KOPT-K1 (cell line): Measurements from ENCODE around the gene FBXO42.
"Not testable (repeated sequence)": the region's sequence is repeated elsewhere in the genome, so short reads cannot be mapped to it uniquely, and the experiment has no call there.

Source experiments
- H3K27ac ChIP-seq: fragments of 200-600 bp; sonication (generic); 2 replicates; pipeline ENCODE4 v1.5.1; 2016; ENCODE audit warnings: antibody characterized with exemption, mild to moderate bottlenecking, low read depth, low read length; ENCODE audit not compliant: poor library complexity, severe bottlenecking
- H3K36me3 ChIP-seq: fragments of 200-600 bp; sonication (generic); 2 replicates; pipeline ENCODE4 v1.5.1; 2017; ENCODE audit warnings: antibody characterized with exemption, mild to moderate bottlenecking, low read length, moderate library complexity; ENCODE audit not compliant: insufficient read depth
- H3K9me3 ChIP-seq: fragments of 200-600 bp; sonication (generic); 2 replicates; pipeline ENCODE4 v1.5.1; 2017; ENCODE audit warnings: antibody characterized with exemption, low read length, mild to moderate bottlenecking; ENCODE audit not compliant: insufficient read depth, poor library complexity, severe bottlenecking

Gene FBXO42

DNA sequence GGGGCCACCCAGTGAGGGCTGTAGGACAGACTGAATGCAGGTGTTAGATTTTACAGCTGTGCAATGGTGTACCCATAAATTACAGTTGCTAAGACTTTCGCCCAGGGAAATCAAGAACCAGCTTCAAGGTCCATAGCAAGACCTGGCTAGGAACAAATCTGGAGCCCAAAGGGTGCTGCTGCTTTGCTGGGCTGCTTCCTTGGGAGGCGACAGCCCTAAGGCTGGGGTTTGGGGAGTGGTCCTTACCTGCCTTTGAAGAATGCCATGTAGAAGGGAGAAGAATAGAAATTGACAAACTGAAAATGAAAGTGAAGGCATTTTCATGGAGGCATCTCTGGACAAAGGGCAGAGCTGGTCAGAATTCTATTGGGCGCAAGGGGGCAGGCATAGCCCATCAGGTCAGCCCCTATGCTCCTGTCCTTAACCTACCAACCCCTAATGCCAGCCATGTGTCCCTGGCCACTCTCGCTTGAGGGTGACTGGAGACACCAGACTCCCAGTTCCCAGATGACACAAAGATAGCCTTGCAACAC lies 132.2 kb downstream of the FBXO42 start:
- Histone ChIP-seq H3K27ac (no peak overlapping the region), H3K36me3 (no peaks in the 10 kb centered on the region), H3K9me3 (no peaks in the 10 kb centered on the region)

DNA sequence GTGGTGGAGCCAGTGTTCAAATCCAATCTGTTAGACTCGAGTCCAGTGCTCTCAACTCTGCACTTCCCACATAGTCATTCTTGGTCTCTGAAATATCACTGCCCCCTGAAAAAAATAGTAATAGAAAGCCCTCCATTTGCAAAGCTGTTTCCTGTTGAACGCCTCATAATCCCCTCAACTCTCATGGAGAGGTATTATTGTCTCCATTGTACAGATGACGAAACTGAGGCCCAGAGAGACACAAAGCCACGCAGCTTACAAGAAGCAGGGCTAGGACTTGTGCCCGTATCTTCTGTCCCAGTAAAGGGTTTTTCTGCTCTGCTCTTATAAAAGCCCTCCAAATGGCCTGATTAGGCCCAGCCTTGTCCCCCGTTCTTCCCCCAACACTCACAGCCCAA lies 133.6 kb downstream of the FBXO42 start:
- Histone ChIP-seq H3K36me3 (no peaks in the 10 kb centered on the region), H3K9me3 (no peaks in the 10 kb centered on the region), H3K27ac (no peak overlapping the region)

DNA sequence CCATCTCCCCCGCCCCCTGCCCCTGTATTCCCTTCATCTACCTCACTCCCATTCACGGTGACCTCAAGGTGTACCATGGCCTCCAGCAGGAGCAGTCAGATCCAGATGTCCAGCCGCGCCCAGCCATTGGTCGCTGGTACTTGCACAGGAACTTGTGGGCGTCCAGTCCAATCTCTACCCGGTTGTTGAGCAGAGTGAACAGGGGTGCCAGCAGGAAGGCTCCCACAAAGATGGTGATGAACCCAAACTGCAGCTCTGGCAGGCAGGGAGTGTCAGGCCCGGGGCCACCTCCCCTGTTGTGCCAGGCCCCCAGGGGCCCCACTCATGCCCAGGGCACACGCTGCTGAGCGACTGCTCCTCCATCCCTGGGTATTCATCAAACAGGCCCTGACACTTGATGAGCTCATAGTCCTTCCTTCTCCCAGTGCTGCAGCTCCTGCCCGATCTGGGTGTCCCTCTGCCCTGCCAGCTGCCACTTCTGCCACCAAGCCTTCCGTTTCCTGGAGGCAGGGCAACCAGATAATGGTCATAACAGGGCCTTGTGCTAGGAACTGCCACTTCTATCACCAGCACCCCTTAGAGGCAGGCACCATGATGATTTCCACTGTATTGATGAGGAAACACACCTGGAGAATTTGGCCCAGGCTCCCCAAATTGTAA lies 134.1 kb downstream of the FBXO42 start:
- H3K9me3 ChIP-seq, result no peaks in the 10 kb centered on the region
- no peaks in the 10 kb centered on the region for H3K36me3 ChIP-seq
- no peak overlapping the region for H3K27ac ChIP-seq

DNA sequence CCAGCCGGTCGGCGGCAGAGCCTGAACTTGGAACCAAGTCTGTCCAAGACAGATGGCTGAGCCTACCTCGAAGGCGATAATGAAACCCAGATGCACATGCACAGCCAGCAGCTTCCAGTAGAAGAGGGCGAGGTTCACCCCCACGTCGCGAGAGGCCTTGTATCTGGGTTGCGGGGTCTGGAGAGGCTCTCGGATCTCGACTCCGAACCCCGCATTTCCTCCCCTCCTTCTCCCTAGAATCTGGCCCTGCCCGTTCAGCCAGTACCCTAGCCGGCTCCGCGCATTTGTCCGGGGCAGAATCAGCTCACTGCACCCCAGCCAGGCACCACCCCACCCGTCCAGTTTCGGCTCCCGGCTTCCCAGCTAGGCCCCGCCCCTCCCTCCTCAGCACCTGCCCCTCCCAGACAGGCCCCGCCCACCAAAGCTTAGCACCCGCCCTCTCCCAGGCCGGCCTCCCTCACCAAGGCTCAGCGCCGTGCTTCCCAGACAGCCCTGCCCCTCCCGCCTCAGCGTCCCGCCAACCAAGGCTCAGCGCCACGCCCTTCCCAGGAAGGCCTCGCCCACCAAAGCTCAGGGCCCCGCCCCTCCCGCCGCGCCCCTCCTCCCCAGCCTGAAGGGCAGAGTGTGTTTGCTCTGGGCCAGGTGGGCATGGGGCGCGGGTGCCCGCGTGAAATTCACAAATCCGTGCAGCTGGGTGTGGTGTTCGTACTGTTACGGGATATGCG lies 135.1 kb downstream of the FBXO42 start:
- Histone ChIP-seq H3K27ac (no peak overlapping the region), H3K36me3 (no peaks in the 10 kb centered on the region), H3K9me3 (no peaks in the 10 kb centered on the region)

DNA sequence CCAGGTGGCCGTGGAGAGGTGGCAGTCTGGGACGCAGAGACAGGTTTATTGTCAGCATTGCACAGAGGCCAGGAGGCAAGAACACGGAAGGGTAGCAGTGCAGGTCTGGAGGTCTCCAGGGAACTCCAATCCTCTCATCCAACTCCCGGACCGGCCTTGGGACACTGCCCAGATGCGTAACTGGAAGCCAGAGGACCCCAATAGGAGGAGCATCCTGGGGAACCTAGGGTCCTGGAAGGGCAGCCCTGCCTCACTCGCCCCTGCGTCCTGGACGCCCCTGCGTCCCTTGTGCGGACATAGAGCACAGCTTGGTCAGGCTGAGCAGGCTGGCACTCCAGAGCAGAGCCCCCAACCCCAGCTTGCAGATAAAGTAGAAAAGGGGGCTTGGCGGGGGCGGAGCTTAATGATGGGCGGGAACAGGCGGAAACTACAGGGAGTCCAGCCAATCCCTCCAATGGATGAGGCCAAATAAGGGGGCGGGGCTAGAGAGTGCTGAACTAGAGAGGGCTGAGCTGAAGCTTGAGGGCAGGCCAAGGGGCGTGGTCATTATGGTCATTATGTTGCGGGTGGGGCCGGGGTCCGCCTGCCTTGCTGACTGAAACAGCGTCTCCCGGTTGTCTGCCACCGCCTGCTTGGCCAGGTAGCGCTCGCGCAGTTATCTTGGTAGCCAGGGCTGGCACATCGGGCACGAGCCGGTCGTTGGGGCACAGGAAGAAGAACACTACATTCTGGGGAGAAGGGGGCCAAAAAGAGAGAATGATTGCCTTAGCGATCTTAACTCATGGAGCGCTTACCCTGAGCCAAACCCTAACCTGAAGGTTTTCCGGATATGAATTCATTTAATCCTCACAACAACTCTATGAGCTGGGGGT lies 136.2 kb downstream of the FBXO42 start:
- Histone ChIP-seq H3K27ac (no peak overlapping the region), H3K36me3 (no peaks in the 10 kb centered on the region), H3K9me3 (no peaks in the 10 kb centered on the region)

DNA sequence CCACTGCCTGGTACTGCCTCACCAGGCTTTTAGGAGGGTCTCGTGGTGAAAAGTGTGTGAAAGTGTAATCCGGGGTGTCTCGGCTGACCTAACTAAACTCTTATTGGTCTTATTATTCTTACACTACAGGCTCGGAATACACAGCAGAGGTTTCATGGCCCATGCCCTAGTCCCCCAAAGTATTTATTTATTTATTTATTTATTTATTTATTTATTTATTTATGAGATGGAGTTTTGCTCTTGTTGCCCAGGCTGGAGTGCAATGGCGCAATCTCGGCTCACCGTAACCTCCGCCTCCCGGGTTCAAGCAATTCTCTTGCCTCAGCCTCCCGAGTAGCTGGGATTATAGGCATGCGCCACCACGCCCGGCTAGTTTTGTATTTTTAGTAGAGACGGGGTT lies 137.0 kb downstream of the FBXO42 start:
- not testable (repeated sequence) for H3K9me3 ChIP-seq, H3K36me3 ChIP-seq, H3K27ac ChIP-seq

DNA sequence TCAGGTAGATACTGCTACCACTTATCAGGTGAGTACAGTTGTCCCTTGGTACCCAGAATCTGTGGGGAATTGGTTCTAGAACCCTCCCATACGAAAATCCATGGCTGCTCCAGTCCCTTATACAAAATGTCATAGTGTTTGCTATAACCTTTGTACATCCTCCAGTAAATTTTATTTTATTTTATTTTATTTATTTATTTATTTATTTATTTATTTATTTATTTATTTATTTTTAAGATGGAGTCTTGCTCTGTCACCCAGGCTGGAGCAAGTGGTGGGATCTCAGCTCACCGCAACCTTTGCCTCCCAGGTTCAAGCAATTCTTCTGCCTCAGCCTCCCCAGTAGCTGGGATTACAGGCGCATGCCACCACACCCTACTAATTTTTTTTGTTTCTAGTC lies 138.7 kb downstream of the FBXO42 start:
- H3K36me3 ChIP-seq, H3K9me3 ChIP-seq, H3K27ac ChIP-seq: not testable (repeated sequence)

DNA sequence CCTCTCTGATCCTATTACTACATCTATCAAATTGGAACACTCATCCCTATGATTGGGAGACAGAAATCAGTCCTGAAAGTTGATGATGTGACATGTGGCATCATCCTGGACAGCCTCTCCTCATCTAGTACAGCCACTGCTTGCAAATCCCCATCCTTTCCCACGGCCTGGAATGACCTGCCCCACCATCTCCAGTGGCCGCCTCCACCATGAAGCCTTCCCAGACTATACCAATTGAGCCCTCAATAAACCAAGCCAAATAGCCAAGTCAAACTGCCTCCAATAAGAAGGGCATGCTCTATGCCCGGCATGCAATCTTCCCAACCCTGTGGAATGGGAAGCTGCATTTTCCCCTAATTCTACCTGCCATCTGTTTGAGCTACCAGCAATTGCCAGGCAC lies 139.3 kb downstream of the FBXO42 start:
- Histone ChIP-seq H3K9me3 (no peaks in the 10 kb centered on the region), H3K27ac (no peak overlapping the region), H3K36me3 (no peaks in the 10 kb centered on the region)

DNA sequence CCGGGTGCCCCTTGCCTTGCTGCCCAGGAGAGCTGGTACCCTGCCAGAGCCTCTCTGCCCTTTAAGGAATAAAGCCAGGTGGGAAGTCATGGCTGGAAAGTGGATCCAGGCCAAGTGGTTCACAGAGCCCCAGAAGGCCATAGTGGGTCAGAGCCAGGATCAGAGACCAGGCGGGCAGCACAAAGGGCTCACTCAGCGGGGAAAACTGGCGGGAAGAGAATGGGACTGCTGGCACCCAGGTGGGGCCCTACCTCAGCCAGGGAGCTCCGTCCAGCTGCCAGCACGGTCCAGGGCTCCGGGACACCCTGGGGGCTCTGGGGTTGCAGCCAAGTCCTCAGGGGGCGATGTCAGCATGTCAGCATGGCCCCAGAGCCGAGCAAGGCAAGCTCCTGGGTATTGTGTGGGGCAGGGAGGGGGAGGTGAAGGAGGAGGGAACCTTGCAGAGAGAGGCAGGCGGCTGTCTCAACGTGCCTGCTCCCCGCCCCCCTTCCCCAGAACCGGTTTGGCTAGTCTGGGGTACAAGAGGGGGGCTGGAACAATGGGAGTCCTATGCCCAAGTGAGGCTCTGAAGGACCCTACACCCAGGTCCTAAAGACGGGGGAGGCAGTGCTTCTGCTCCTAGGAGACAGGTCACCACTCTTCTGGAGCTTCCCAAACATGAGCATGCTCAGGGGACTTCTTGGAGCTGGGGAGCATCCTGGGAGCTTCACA lies 139.9 kb downstream of the FBXO42 start, which contains the start of gene ARHGEF19:
TSS of gene ARHGEF19 (minus strand) at position 402 of the 711 bp plus-strand sequence. CDS start 3,598 bp downstream, outside the sequence.
- no peak within 1 kb of the TSS for H3K27ac ChIP-seq
- no peaks in the 10 kb centered on the region for H3K36me3 ChIP-seq

DNA sequence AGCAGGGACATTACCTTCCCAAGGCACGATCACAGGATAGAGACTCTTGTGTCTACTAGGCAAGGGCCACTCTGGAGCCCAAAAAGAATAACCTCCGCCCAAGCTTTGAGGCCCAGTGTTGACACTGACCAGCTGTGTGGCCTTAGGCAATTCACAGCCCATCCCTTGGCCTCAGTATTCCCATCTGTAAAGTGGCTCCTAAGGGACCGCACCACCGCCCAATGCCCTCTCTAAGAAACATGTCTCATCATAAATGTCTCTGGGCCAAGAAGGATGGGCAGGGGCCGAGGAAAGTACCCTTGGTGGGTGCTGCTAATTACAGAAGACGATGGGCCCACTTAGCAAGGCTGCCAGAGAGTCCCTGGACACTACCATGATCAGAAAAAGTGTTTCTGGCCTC lies 140.5 kb downstream of the FBXO42 start:
- Histone ChIP-seq H3K36me3 (no peaks in the 10 kb centered on the region), H3K27ac (no peak overlapping the region), H3K9me3 (no peaks in the 10 kb centered on the region)

More for the DNA sequence above, 139.9 kb downstream of the FBXO42 start, which contains the start of gene ARHGEF19:
- no peaks in the 10 kb centered on the region for H3K9me3 ChIP-seq

DNA sequence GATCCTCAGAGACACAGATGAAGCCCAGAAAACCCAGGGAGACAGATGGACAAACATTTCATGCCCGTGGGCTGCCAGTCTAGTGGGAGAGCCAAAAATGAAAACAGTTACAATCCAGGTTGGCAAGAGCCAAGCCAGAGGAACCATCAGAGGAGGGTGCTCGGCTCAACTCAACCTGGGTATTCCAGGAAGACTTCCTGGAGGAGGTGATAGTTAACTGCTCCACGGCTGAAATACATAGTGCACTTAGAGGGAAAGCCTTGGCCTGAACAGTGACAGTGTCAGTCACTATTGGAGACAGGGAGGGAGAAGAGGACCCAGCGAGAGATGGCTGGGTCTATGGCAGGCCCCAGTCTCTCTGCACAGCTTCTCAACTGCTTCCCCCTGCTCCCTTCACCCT lies 141.7 kb downstream of the FBXO42 start:
- Histone ChIP-seq H3K36me3 (no peaks in the 10 kb centered on the region), H3K27ac (no peak overlapping the region), H3K9me3 (no peaks in the 10 kb centered on the region)

DNA sequence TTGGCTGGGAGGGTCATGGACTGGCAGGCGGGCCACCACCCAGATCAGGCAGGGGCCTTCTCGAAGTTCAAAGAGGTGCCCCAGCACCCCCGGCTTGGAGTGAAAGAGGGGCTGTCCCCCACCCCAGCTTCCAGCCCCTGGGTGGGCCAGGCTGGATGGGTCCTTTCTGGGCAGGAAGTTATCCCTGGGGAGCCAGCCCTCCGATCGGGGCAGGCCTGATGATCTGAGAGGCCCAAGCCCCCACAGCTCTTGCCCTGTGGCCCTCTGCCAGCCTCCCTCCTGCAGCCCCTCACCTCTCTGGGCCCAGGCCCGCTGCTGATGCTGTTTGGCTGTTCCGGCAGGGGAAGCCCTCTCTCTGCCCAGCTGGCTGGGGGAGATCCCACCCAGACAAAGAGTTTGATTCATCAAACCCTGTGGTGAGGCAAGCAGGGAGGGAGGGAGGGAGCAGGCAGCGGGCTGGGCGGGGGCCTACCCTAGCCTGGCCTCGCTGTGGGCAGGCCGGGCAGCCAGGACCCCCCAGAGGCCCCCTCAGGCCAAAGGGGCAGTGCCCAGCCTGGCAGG lies 142.4 kb downstream of the FBXO42 start:
- Histone ChIP-seq H3K9me3 (no peaks in the 10 kb centered on the region), H3K36me3 (no peaks in the 10 kb centered on the region), H3K27ac (no peak overlapping the region)

DNA sequence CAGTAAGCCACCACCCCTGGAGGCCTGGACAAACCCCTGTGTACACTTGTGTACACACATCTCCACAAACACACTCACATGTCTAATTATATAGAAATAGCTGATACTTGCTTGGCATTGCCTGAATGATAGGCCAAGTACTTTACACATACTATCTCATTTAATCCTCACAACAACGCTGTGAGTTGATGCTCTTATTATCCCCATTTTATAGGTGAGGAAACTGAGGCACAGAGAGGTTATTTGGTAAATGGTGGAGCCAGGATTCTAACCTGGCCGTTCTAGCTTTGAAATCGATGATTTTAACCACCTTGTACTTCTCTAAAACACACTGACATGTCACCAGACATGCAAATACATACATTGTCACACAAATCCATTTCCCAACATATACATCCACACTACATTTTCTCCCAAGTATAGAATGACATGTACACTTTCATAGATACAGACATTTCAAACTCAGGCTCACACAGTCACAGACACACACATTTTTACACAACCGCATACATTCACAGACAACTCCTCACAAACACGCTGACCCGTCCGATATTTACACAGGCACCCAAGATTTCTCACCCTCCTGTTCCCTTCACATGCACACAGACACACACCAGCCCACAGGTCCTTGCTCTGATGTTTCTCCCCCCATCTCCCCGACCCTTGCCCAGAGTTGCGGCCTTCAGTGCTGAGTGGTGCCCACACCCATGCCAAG lies 143.0 kb downstream of the FBXO42 start:
- H3K27ac ChIP-seq, result no peak overlapping the region
- H3K9me3 ChIP-seq, result no peaks in the 10 kb centered on the region
- H3K36me3 ChIP-seq, result no peaks in the 10 kb centered on the region
